Gastrocnemius medialis (tissue), 4 donors: Measurements from ENCODE around the gene MEDAG. TPM values are rescaled to one million over a fixed set of nuclear protein-coding genes. Genes with fewer than 3 reads are reported as not detected.

Experiments used
- ATAC-seq, 2 donors: fragments of 150-250 bp; one replicate each; pipeline ENCODE4 v1.9.1; 2016
- DNase-seq, 2 donors: peaks; one replicate each; pipeline ENCODE4 v3.0.0-alpha.2; 2019
- H3K27ac ChIP-seq, 4 donors: fragments of 200-600 bp; sonication (generic); 1 replicate in 1 of 4; 2 replicates in 3 of 4; pipeline ENCODE4 v1.5.1; 2016 to 2018; ENCODE audit warnings: mild to moderate bottlenecking in 2 of 4, moderate library complexity in 1 of 4
- H3K27me3 ChIP-seq, 3 donors: fragments of 200-600 bp; sonication (generic) in 2 of 3; 1 replicate in 1 of 3; 2 replicates in 2 of 3; pipeline versions ENCODE4 v1.5.1 to v1.6.0; 2016 to 2019; ENCODE audit warnings: mild to moderate bottlenecking in 1 of 3, moderate library complexity in 1 of 3
- H3K36me3 ChIP-seq, 2 donors: fragments of 200-600 bp; sonication (generic) in 1 of 2; one replicate each; pipeline ENCODE4 v1.5.1; 2017 to 2018
- H3K4me1 ChIP-seq, 2 donors: fragments of 200-600 bp; sonication (generic) in 1 of 2; one replicate each; pipeline ENCODE4 v1.5.1; 2016 to 2017; ENCODE audit warnings: mild to moderate bottlenecking in 2 of 2
- H3K4me3 ChIP-seq, 4 donors: fragments of 200-600 bp; sonication (generic) in 3 of 4; 1 replicate in 1 of 4; 2 replicates in 3 of 4; pipeline ENCODE4 v1.5.1; 2016 to 2019; ENCODE audit warnings: mild to moderate bottlenecking in 2 of 4
- H3K9me3 ChIP-seq, 3 donors: fragments of 200-600 bp; sonication (generic) in 2 of 3; 1 replicate in 1 of 3; 2 replicates in 2 of 3; pipeline ENCODE4 v1.5.1; 2016 to 2019
- POLR2A ChIP-seq, 2 donors: fragments of 450-650 bp; IDR thresholded peaks; one replicate each; pipeline ENCODE4 v1.6.1; 2017; ENCODE audit warnings: antibody characterized with exemption in 2 of 2, mild to moderate bottlenecking in 2 of 2, moderate library complexity in 2 of 2
- in situ Hi-C, 4 donors: fragments of 200-750 bp; cut with MboI; loops; one replicate each; pipeline versions ENCODE4 v1.15.0 to v1.8.0; 2017; ENCODE audit warnings: low sequenced_read_pairs in 4 of 4
- intact Hi-C: fragments of 100-400 bp; cut with DNase I; formaldehyde crosslinking; loops from one replicate; pipeline ENCODE4 v1.15.1; 2023; ENCODE audit warnings: low total_unique reads
- total RNA-seq, 4 donors: library from RNA; depleted of rRNA; stranded (reverse); fragments of >200 nt; gene quantifications; one replicate each; pipeline versions ENCODE4 v1.1.0 to v1.2.3, GENCODE V29; 2016
- TF ChIP-seq, protein P1 (sequence below), 5 experiments: fragments of 450-650 bp in 3 of 5; fragments of 200-600 bp in 2 of 5; sonication (generic) in 2 of 5; IDR thresholded peaks in 4 of 5; conservative IDR thresholded peaks in 1 of 5; 1 replicate in 4 of 5; 2 replicates in 1 of 5; pipeline ENCODE4 v1.5.1; 2016 to 2019; ENCODE audit warnings: antibody characterized with exemption in 5 of 5, mild to moderate bottlenecking in 3 of 5, moderate library complexity in 3 of 5

The MEDAG gene
- total RNA-seq, 4 donors from 2014 or later: 12.8 to 37.7 (median 23.3) TPM

DNA sequence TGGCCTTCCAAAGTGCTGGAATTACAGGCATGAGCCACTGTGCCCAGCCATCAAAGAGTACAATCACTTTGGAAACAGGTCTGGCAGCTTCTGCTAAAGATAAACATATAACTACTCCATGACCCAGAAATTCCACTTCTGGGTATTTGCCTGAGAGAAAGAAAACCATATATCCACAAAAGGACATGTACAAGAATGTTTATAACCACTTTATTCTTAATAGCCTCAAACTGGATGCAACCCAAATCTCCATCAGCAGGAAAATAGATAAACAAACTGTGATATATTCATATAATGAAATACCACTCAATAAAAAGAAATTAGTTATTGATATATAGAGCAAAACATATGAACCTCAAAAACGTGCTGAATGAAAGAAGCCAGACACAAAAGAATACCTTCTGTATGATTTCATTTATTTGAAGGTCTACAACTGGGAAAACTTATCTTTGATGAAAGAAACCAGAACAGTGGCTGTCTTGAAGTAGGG, 66.9 kb downstream of the MEDAG start:
- H3K4me3 ChIP-seq: no peak overlapping the region
- no peaks in the 10 kb centered on the region for H3K27me3 ChIP-seq
- DNase-seq: no peak
- H3K4me1 ChIP-seq: no peaks in the 10 kb centered on the region
- intact Hi-C loops: no loop called here
- no peaks in the 10 kb centered on the region for H3K9me3 ChIP-seq
- H3K36me3 ChIP-seq: no peaks in the 10 kb centered on the region
- in situ Hi-C loops: no loop called here
- TF ChIP-seq, protein P1, sequence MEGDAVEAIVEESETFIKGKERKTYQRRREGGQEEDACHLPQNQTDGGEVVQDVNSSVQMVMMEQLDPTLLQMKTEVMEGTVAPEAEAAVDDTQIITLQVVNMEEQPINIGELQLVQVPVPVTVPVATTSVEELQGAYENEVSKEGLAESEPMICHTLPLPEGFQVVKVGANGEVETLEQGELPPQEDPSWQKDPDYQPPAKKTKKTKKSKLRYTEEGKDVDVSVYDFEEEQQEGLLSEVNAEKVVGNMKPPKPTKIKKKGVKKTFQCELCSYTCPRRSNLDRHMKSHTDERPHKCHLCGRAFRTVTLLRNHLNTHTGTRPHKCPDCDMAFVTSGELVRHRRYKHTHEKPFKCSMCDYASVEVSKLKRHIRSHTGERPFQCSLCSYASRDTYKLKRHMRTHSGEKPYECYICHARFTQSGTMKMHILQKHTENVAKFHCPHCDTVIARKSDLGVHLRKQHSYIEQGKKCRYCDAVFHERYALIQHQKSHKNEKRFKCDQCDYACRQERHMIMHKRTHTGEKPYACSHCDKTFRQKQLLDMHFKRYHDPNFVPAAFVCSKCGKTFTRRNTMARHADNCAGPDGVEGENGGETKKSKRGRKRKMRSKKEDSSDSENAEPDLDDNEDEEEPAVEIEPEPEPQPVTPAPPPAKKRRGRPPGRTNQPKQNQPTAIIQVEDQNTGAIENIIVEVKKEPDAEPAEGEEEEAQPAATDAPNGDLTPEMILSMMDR (IDR thresholded peaks at IDR 0.05 in 4 of 5, conservative IDR thresholded peaks at IDR 0.05 in 1 of 5): no peak
- no peak for TF ChIP-seq POLR2A (IDR thresholded peaks at IDR 0.05)
- no peak overlapping the region for H3K27ac ChIP-seq
- ATAC-seq: no peak

DNA sequence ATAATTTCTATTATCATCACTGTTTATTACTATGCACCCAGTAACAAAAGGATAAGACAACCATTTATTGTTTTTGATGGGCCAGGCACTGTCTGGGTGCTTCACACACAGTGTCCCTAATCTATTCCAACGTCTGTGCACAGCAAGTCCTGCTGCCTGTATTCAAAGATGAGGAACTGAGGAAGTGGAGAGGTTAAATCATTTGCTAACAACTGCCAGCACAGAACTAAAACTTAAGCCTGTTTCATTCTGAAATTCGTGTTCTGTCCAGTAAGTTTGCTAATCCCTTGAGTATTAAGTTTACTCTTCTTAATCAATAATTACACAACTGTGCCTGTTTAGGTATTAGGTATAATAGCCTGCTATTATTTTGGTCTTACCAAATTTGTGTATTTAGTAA, 68.3 kb downstream of the MEDAG start:
- intact Hi-C loops: no loop called here
- DNase-seq: no peak
- in situ Hi-C loops: no loop called here
- Histone ChIP-seq H3K4me3 (no peak overlapping the region), H3K36me3 (no peaks in the 10 kb centered on the region), H3K4me1 (no peaks in the 10 kb centered on the region), H3K27me3 (no peaks in the 10 kb centered on the region), H3K27ac (no peak overlapping the region), H3K9me3 (no peaks in the 10 kb centered on the region)
- TF ChIP-seq, protein P1 (IDR thresholded peaks at IDR 0.05 in 4 of 5, conservative IDR thresholded peaks at IDR 0.05 in 1 of 5): no peak
- TF ChIP-seq POLR2A (IDR thresholded peaks at IDR 0.05): no peak
- ATAC-seq: no peak

Other genes starting within 250 kb of the MEDAG start
- 1 to 10 TPM; 5.3 to 9.1 (median 7.1) TPM for gene ALOX5AP, start 170.7 kb upstream of the MEDAG start, total RNA-seq
- gene TEX26, start 26.4 kb downstream of the MEDAG start, total RNA-seq: not detected